Type B pancreatic cell (in vitro differentiated cells): Measurements from ENCODE around the gene TUBGCP4. TPM values are rescaled to one million over a fixed set of nuclear protein-coding genes. Genes with fewer than 3 reads are reported as not detected.

Source experiments
- DNase-seq: peaks from one replicate; pipeline ENCODE4 v3.0.0; 2021; ENCODE audit warnings: mixed read lengths; ENCODE audit not compliant: unreplicated experiment; ENCODE audit errors: extremely low spot score
- H3K27ac Mint-ChIP-seq: 2 replicates; pipeline ENCODE4 v1.8.0; 2021; ENCODE audit warnings: mild to moderate bottlenecking, mixed read lengths
- H3K27me3 Mint-ChIP-seq: 2 replicates; pipeline ENCODE4 v1.8.0; 2021; ENCODE audit warnings: mixed read lengths
- H3K36me3 Mint-ChIP-seq: 2 replicates; pipeline ENCODE4 v1.8.0; 2021; ENCODE audit warnings: mixed read lengths
- H3K4me1 Mint-ChIP-seq: one replicate; pipeline ENCODE4 v1.8.0; 2021; ENCODE audit warnings: mixed read lengths; ENCODE audit not compliant: unreplicated experiment
- H3K4me3 Mint-ChIP-seq: 2 replicates; pipeline ENCODE4 v1.8.0; 2021; ENCODE audit warnings: mild to moderate bottlenecking, mixed read lengths
- H3K9me3 Mint-ChIP-seq: 2 replicates; pipeline ENCODE4 v1.8.0; 2021; ENCODE audit warnings: mixed read lengths
- total RNA-seq: library from RNA; stranded (reverse); gene quantifications from 2 replicates; pipeline ENCODE4 v1.2.1, GENCODE V29; 2021; ENCODE audit warnings: low replicate concordance
- TF ChIP-seq, protein P1 (sequence below): fragments of 200-600 bp; sonication (generic); conservative IDR thresholded peaks from 2 replicates; pipeline ENCODE4 v1.5.0; 2021; ENCODE audit warnings: antibody characterized with exemption, mild to moderate bottlenecking

The TUBGCP4 gene
- total RNA-seq, 1 donor from 2014 or later = 29.1 TPM

DNA sequence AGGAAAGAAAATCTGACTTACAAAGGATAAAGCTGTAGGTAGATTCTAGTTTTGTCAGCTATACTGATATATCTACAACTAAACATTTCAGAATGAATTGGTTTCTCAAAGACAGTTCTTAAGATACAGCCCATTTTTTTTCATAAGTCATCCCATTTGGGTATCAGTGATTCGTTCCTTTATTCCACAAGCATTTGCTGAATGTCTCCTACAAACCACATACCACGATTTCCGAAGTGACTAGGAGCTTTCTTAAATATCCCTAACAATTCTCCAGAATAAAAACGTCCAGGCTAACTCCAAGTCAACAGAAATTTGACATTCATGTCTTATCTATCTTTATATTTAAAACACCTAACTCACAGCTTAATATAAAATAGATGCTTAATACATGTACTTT, 62.3 kb downstream of the TUBGCP4 start:
- H3K27ac Mint-ChIP-seq = no peak overlapping the region
- DNase-seq = no peak

DNA sequence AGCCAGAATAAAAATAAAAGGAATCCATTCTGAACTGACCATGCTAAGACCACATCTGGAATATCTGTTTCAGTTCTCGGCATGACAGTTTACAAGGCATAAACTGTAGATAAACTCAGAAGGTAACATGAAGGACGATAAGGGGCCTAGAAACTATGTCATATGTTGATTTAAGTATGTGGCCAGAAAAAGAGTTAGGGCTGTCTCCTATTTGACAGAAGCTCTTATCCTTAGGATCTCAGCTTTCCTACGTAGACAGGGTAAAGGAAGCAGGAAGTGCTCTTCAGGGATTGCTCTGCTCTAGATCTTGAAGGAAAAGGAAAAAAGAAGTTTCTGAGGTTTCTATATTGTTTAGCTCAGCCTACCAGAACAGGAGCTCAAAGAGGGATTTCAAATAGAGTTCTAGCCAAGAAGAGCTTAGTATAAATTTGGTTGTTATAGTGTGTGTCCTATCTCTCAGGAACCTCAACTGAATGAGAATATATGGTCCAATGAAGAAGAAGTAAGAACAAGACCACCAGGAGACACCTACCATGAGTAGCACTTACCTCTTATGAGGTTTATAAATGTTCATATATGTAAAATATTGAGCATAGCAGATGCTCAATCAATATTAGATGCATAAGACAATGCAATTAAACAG, 62.9 kb downstream of the TUBGCP4 start:
- Mint-ChIP-seq H3K4me1 (no peaks in the 10 kb centered on the region), H3K36me3 (peaks cover 25% of the 10 kb centered on the region), H3K27ac (no peak overlapping the region), H3K9me3 (no peaks in the 10 kb centered on the region), H3K27me3 (no peaks in the 10 kb centered on the region), H3K4me3 (no peak overlapping the region)
- no peak for DNase-seq
- TF ChIP-seq, protein P1, sequence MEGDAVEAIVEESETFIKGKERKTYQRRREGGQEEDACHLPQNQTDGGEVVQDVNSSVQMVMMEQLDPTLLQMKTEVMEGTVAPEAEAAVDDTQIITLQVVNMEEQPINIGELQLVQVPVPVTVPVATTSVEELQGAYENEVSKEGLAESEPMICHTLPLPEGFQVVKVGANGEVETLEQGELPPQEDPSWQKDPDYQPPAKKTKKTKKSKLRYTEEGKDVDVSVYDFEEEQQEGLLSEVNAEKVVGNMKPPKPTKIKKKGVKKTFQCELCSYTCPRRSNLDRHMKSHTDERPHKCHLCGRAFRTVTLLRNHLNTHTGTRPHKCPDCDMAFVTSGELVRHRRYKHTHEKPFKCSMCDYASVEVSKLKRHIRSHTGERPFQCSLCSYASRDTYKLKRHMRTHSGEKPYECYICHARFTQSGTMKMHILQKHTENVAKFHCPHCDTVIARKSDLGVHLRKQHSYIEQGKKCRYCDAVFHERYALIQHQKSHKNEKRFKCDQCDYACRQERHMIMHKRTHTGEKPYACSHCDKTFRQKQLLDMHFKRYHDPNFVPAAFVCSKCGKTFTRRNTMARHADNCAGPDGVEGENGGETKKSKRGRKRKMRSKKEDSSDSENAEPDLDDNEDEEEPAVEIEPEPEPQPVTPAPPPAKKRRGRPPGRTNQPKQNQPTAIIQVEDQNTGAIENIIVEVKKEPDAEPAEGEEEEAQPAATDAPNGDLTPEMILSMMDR = no peak

More for the DNA sequence above, 62.3 kb downstream of the TUBGCP4 start:
- Mint-ChIP-seq H3K4me3 (no peak overlapping the region), H3K27me3 (no peaks in the 10 kb centered on the region), H3K9me3 (no peaks in the 10 kb centered on the region), H3K36me3 (peaks cover 26% of the 10 kb centered on the region), H3K4me1 (no peaks in the 10 kb centered on the region)
- TF ChIP-seq, protein P1 = no peak

DNA sequence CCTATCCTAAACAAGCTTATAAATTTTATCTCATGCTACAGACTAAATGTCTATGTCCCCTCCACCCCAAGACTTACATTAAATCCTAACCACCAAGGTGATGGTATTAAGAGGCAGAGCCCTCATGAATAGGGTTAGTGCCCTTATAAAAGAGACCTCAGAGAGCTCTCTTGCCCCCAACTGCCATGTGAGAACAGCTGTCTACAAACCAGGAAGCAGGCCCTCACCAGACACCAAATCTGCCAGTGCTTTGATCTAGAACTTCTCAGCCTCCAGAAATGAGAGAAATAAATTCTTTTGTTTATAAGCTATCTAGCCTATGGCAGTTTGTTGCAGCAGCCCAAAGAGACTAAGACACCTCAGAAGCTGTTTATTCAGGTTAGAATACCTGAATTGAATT, 63.5 kb downstream of the TUBGCP4 start:
- DNase-seq = no peak
- Mint-ChIP-seq H3K4me1 (no peaks in the 10 kb centered on the region), H3K4me3 (no peak overlapping the region), H3K9me3 (no peaks in the 10 kb centered on the region), H3K27me3 (no peaks in the 10 kb centered on the region), H3K36me3 (peaks cover 25% of the 10 kb centered on the region), H3K27ac (no peak overlapping the region)
- TF ChIP-seq, protein P1 = no peak

DNA sequence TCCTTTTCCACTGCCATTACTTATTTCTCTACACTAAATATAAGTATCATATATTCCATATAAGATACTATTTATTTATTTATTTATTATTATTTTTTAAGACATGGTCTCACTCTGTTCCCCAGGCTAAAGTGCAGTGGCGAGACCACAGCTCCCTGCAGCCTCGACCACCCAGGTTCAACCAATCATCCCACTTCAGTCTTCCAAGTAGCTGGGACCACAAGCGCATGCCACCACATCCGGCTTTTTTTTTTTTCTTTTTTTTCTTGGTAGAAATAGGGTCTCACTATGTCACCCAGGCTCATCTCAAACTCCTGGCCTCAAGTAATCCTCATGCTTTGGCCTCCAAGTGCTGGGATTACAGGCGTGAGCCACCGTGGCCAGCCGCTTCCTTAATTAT, 65.5 kb downstream of the TUBGCP4 start:
- Mint-ChIP-seq H3K4me3 (no peak overlapping the region), H3K9me3 (no peaks in the 10 kb centered on the region), H3K27ac (no peak overlapping the region), H3K27me3 (no peaks in the 10 kb centered on the region), H3K4me1 (peaks cover 7% of the 10 kb centered on the region), H3K36me3 (peaks cover 34% of the 10 kb centered on the region)
- no peak for DNase-seq
- TF ChIP-seq, protein P1 = no peak

DNA sequence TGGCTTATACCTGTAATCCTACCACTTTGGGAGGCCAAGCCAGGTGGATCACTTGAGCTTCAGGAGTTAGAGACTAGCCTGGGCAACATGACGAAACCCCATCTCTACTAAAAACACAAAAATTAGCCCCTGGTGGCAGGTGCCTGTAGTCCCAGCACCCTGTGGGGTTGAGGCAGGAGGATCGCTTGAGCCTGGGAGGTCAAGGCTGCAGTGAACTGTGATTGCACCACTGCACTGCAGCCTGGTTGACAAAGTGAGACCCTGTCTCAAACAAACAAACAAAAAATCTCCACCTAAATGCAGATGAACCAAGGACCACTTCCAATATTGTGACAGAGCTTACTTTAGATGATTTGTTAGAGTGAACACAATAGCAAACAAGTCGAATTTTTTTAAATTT, 68.4 kb downstream of the TUBGCP4 start:
- H3K27ac Mint-ChIP-seq = no peak overlapping the region
- TF ChIP-seq, protein P1 = no peak
- no peaks in the 10 kb centered on the region for H3K9me3 Mint-ChIP-seq
- peaks cover 15% of the 10 kb centered on the region for H3K36me3 Mint-ChIP-seq
- H3K4me1 Mint-ChIP-seq = peaks cover 8% of the 10 kb centered on the region
- no peak for DNase-seq
- no peaks in the 10 kb centered on the region for H3K27me3 Mint-ChIP-seq
- no peak overlapping the region for H3K4me3 Mint-ChIP-seq
